Measurements from ENCODE around the gene C1QA. TPM values are rescaled to one million over a fixed set of nuclear protein-coding genes. Genes with fewer than 3 reads are reported as not detected.

The C1QA gene
- not detected for total RNA-seq

- Mint-ChIP-seq H3K36me3 (ENCODE audit: insufficient read depth in 2 of 2) (no peaks in the 10 kb centered on the region), H3K4me3 (no peak within 1 kb of the TSS), H3K27ac (no peak within 1 kb of the TSS), H3K4me1 (ENCODE audit: low read depth) (no peaks in the 10 kb centered on the region), H3K27me3 (ENCODE audit: low read depth) (peaks cover 35% of the 10 kb centered on the region), H3K9me3 (no peaks in the 10 kb centered on the region)
- ATAC-seq (replicated peaks in 1 of 2) = no peak
- no peak for DNase-seq
Measured at GRCh38 chr1:22636353-22636752, at the start of gene C1QA. C1QA (plus strand) TSS chr1:22636628; CDS start chr1:22637617, 989 bp downstream.

GRCh38 chr1:22587247-22587646, 49.2 kb upstream of the C1QA start:
- H3K9me3 Mint-ChIP-seq = no peaks in the 10 kb centered on the region
- no peak overlapping the region for H3K4me3 Mint-ChIP-seq
- ATAC-seq (replicated peaks in 1 of 2) (no peak), DNase-seq (no peak)
- H3K4me1 Mint-ChIP-seq (ENCODE audit: low read depth) = no peaks in the 10 kb centered on the region
- no peaks in the 10 kb centered on the region for H3K36me3 Mint-ChIP-seq (ENCODE audit: insufficient read depth in 2 of 2)
- no peak overlapping the region for H3K27ac Mint-ChIP-seq
- H3K27me3 Mint-ChIP-seq (ENCODE audit: low read depth) = peaks cover 8% of the 10 kb centered on the region

- Mint-ChIP-seq H3K4me1 (ENCODE audit: low read depth) (no peaks in the 10 kb centered on the region), H3K36me3 (ENCODE audit: insufficient read depth in 2 of 2) (no peaks in the 10 kb centered on the region), H3K9me3 (no peaks in the 10 kb centered on the region), H3K27me3 (ENCODE audit: low read depth) (peaks cover 11% of the 10 kb centered on the region), H3K4me3 (no peak overlapping the region), H3K27ac (no peak overlapping the region)
- ATAC-seq (replicated peaks in 1 of 2) (no peak), DNase-seq (no peak)
Measured at GRCh38 chr1:22588899-22589422, 47.5 kb upstream of the C1QA start.

- no peaks in the 10 kb centered on the region for H3K4me1 Mint-ChIP-seq (ENCODE audit: low read depth)
- ATAC-seq (replicated peaks in 1 of 2) (no peak), DNase-seq (no peak)
- peaks cover 11% of the 10 kb centered on the region for H3K27me3 Mint-ChIP-seq (ENCODE audit: low read depth)
- no peaks in the 10 kb centered on the region for H3K9me3 Mint-ChIP-seq
- no peak overlapping the region for H3K27ac Mint-ChIP-seq
- no peaks in the 10 kb centered on the region for H3K36me3 Mint-ChIP-seq (ENCODE audit: insufficient read depth in 2 of 2)
- no peak overlapping the region for H3K4me3 Mint-ChIP-seq
Measured at GRCh38 chr1:22591576-22591975, 44.9 kb upstream of the C1QA start.

- Mint-ChIP-seq H3K4me3 (no peak overlapping the region), H3K4me1 (ENCODE audit: low read depth) (no peaks in the 10 kb centered on the region), H3K9me3 (no peaks in the 10 kb centered on the region), H3K36me3 (ENCODE audit: insufficient read depth in 2 of 2) (no peaks in the 10 kb centered on the region), H3K27ac (no peak overlapping the region), H3K27me3 (ENCODE audit: low read depth) (peaks cover 11% of the 10 kb centered on the region)
- ATAC-seq (replicated peaks in 1 of 2) (no peak), DNase-seq (no peak)
Measured at GRCh38 chr1:22592051-22592450, 44.4 kb upstream of the C1QA start.

- Mint-ChIP-seq H3K4me1 (ENCODE audit: low read depth) (no peaks in the 10 kb centered on the region), H3K27ac (no peak overlapping the region), H3K36me3 (ENCODE audit: insufficient read depth in 2 of 2) (no peaks in the 10 kb centered on the region), H3K4me3 (no peak overlapping the region), H3K27me3 (ENCODE audit: low read depth) (peaks cover 11% of the 10 kb centered on the region), H3K9me3 (no peaks in the 10 kb centered on the region)
- DNase-seq (no peak), ATAC-seq (replicated peaks in 1 of 2) (no peak)
Measured at GRCh38 chr1:22592919-22593790, 43.3 kb upstream of the C1QA start.

GRCh38 chr1:22594396-22594795, 42.0 kb upstream of the C1QA start:
- Mint-ChIP-seq H3K9me3 (no peaks in the 10 kb centered on the region), H3K27ac (no peak overlapping the region), H3K4me3 (no peak overlapping the region), H3K4me1 (ENCODE audit: low read depth) (no peaks in the 10 kb centered on the region), H3K36me3 (ENCODE audit: insufficient read depth in 2 of 2) (no peaks in the 10 kb centered on the region), H3K27me3 (ENCODE audit: low read depth) (peaks cover 11% of the 10 kb centered on the region)
- DNase-seq (no peak), ATAC-seq (replicated peaks in 1 of 2) (no peak)

- ATAC-seq (replicated peaks in 1 of 2) = no peak
- no peaks in the 10 kb centered on the region for H3K9me3 Mint-ChIP-seq
- no peak overlapping the region for H3K4me3 Mint-ChIP-seq
- no peak for DNase-seq
- no peak overlapping the region for H3K27ac Mint-ChIP-seq
- no peaks in the 10 kb centered on the region for H3K36me3 Mint-ChIP-seq (ENCODE audit: insufficient read depth in 2 of 2)
- H3K27me3 Mint-ChIP-seq (ENCODE audit: low read depth) = peaks cover 11% of the 10 kb centered on the region
- no peaks in the 10 kb centered on the region for H3K4me1 Mint-ChIP-seq (ENCODE audit: low read depth)
Measured at GRCh38 chr1:22595108-22595507, 41.3 kb upstream of the C1QA start.

GRCh38 chr1:22597301-22597965, 39.0 kb upstream of the C1QA start:
- H3K4me3 Mint-ChIP-seq = no peak overlapping the region
- DNase-seq (no peak), ATAC-seq (replicated peaks in 1 of 2) (no peak)
- H3K27ac Mint-ChIP-seq = no peak overlapping the region
- no peaks in the 10 kb centered on the region for H3K9me3 Mint-ChIP-seq
- no peaks in the 10 kb centered on the region for H3K4me1 Mint-ChIP-seq (ENCODE audit: low read depth)
- H3K27me3 Mint-ChIP-seq (ENCODE audit: low read depth) = peaks cover 1% of the 10 kb centered on the region
- H3K36me3 Mint-ChIP-seq (ENCODE audit: insufficient read depth in 2 of 2) = no peaks in the 10 kb centered on the region

- H3K4me3 Mint-ChIP-seq = no peak overlapping the region
- ATAC-seq (replicated peaks in 1 of 2) (no peak), DNase-seq (no peak)
- no peaks in the 10 kb centered on the region for H3K9me3 Mint-ChIP-seq
- H3K27ac Mint-ChIP-seq = no peak overlapping the region
- no peaks in the 10 kb centered on the region for H3K4me1 Mint-ChIP-seq (ENCODE audit: low read depth)
- H3K27me3 Mint-ChIP-seq (ENCODE audit: low read depth) = no peaks in the 10 kb centered on the region
- H3K36me3 Mint-ChIP-seq (ENCODE audit: insufficient read depth in 2 of 2) = no peaks in the 10 kb centered on the region
Measured at GRCh38 chr1:22597996-22598395, 38.4 kb upstream of the C1QA start.

- Mint-ChIP-seq H3K4me1 (ENCODE audit: low read depth) (no peaks in the 10 kb centered on the region), H3K9me3 (no peaks in the 10 kb centered on the region), H3K27ac (no peak overlapping the region), H3K27me3 (ENCODE audit: low read depth) (peaks cover 6% of the 10 kb centered on the region), H3K4me3 (no peak overlapping the region), H3K36me3 (ENCODE audit: insufficient read depth in 2 of 2) (no peaks in the 10 kb centered on the region)
- DNase-seq = no peak
- no peak for ATAC-seq (replicated peaks in 1 of 2)
Measured at GRCh38 chr1:22598736-22599135, 37.7 kb upstream of the C1QA start.

GRCh38 chr1:22600071-22600816, 36.2 kb upstream of the C1QA start:
- Mint-ChIP-seq H3K36me3 (ENCODE audit: insufficient read depth in 2 of 2) (no peaks in the 10 kb centered on the region), H3K4me1 (ENCODE audit: low read depth) (no peaks in the 10 kb centered on the region), H3K4me3 (no peak overlapping the region), H3K9me3 (no peaks in the 10 kb centered on the region), H3K27me3 (ENCODE audit: low read depth) (peaks cover 16% of the 10 kb centered on the region), H3K27ac (no peak overlapping the region)
- no peak for ATAC-seq (replicated peaks in 1 of 2)
- DNase-seq = no peak
